HCT116 (cell line): ENCODE measurements around the gene FMO5. TPM values are rescaled to one million over a fixed set of nuclear protein-coding genes. Genes with fewer than 3 reads are reported as not detected.

ENCODE experiments used
- CBX3 ChIP-seq: IDR thresholded peaks from 2 replicates; pipeline ENCODE4 v1.6.1; 2012; ENCODE audit warnings: low read depth
- CEBPB ChIP-seq: IDR thresholded peaks from 2 replicates; pipeline ENCODE4 v1.6.1; 2012; ENCODE audit warnings: low read depth
- POLR2AphosphoS5 ChIP-seq: IDR thresholded peaks from 2 replicates; pipeline ENCODE4 v1.6.1; 2011; ENCODE audit warnings: mild to moderate bottlenecking, low read depth, low read length, moderate library complexity
- SP1 ChIP-seq: IDR thresholded peaks from 2 replicates; pipeline ENCODE4 v1.6.1; 2012; ENCODE audit warnings: low read depth
- SRF ChIP-seq: IDR thresholded peaks from 2 replicates; pipeline ENCODE4 v1.6.1; 2012; ENCODE audit warnings: low read depth
- total RNA-seq: library from RNA; stranded (reverse); gene quantifications from one replicate; pipeline ENCODE4 v1.2.1, GENCODE V29; 2021; ENCODE audit not compliant: unreplicated experiment
- TF ChIP-seq, protein P1 (sequence below): IDR thresholded peaks from 2 replicates; pipeline ENCODE4 v1.6.1; 2011; ENCODE audit warnings: mild to moderate bottlenecking, low read length, moderate library complexity; ENCODE audit not compliant: insufficient replicate concordance; ENCODE audit errors: extremely low read depth
- TF ChIP-seq, protein P2 (sequence below): IDR thresholded peaks from 2 replicates; pipeline ENCODE4 v1.6.1; 2012

FMO5 gene
- total RNA-seq, 1 experiment from 2014 or later = 0.27 TPM

DNA sequence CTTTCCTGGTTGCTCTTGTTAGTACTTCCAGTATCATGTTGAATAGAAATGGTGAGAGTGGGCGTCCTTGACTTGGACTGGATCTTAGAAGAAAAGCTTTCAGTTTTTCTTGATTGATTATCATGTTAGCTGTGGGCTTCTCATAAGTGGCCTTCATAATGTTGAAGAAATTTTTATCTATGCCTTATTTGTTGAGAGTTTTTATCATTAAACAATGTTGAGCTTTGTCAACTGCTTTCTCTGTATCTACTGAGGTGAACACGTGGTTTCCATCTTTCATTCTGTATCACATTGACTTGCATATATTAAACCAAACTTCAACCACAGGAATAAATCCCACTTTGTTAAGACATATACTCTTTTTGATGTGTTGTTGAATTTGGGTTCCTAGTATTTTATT lies 82.3 kb downstream of the FMO5 start (continued):
- TF ChIP-seq, protein P1, sequence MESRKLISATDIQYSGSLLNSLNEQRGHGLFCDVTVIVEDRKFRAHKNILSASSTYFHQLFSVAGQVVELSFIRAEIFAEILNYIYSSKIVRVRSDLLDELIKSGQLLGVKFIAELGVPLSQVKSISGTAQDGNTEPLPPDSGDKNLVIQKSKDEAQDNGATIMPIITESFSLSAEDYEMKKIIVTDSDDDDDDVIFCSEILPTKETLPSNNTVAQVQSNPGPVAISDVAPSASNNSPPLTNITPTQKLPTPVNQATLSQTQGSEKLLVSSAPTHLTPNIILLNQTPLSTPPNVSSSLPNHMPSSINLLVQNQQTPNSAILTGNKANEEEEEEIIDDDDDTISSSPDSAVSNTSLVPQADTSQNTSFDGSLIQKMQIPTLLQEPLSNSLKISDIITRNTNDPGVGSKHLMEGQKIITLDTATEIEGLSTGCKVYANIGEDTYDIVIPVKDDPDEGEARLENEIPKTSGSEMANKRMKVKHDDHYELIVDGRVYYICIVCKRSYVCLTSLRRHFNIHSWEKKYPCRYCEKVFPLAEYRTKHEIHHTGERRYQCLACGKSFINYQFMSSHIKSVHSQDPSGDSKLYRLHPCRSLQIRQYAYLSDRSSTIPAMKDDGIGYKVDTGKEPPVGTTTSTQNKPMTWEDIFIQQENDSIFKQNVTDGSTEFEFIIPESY = no peak
- TF ChIP-seq, protein P2, sequence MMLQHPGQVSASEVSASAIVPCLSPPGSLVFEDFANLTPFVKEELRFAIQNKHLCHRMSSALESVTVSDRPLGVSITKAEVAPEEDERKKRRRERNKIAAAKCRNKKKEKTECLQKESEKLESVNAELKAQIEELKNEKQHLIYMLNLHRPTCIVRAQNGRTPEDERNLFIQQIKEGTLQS = no peak
- TF ChIP-seq CEBPB = no peak
- TF ChIP-seq SRF = no peak
- TF ChIP-seq SP1 = no peak
- no peak for TF ChIP-seq POLR2AphosphoS5
- no peak for TF ChIP-seq CBX3

Other genes starting within 250 kb of the FMO5 start
- gene PRKAB2, start 52.9 kb downstream of the FMO5 start, total RNA-seq = 10.9 TPM
- 52.0 TPM for gene CHD1L, start 17.3 kb upstream of the FMO5 start, total RNA-seq